ENCODE data around the gene CDC123. TPM values are rescaled to one million over a fixed set of nuclear protein-coding genes. Genes with fewer than 3 reads are reported as not detected.

The CDC123 gene
- total and polyA plus RNA-seq, 2 donors (not counting 3 experiments of a cell fraction or from before 2014, with no cell fraction given) = 65.6 to 106 TPM

DNA sequence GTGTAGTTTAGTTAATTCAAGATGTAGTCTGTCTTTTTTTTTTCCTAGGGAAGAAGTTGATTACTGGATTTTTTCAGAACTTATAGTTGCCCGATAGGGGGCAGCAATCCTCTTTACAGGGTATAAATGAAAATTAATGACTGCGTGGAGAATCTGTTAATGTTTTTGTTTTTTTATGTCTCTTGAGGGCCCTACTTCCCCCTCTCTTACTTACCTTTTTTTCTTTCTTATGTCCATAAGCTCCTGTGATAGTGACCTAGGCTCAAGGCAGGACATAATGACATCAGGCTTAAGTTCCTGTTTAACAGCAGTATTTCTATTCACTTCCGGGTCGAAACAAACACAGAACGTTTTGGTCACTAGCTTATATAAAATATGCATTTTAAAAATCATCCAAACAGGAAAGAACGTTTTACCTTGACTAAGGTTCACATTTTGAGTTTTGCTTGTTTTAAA, 18.8 kb downstream of the CDC123 start:
- no peak for TF ChIP-seq JUN (IDR thresholded peaks at IDR 0.05; ENCODE audit: borderline replicate concordance, insufficient read depth, insufficient read length, low read depth)
- no peak for TF ChIP-seq POLR2A (IDR thresholded peaks at IDR 0.05; ENCODE audit: low read depth, low read length)
- TF ChIP-seq, protein P1, sequence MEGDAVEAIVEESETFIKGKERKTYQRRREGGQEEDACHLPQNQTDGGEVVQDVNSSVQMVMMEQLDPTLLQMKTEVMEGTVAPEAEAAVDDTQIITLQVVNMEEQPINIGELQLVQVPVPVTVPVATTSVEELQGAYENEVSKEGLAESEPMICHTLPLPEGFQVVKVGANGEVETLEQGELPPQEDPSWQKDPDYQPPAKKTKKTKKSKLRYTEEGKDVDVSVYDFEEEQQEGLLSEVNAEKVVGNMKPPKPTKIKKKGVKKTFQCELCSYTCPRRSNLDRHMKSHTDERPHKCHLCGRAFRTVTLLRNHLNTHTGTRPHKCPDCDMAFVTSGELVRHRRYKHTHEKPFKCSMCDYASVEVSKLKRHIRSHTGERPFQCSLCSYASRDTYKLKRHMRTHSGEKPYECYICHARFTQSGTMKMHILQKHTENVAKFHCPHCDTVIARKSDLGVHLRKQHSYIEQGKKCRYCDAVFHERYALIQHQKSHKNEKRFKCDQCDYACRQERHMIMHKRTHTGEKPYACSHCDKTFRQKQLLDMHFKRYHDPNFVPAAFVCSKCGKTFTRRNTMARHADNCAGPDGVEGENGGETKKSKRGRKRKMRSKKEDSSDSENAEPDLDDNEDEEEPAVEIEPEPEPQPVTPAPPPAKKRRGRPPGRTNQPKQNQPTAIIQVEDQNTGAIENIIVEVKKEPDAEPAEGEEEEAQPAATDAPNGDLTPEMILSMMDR (IDR thresholded peaks at IDR 0.05; ENCODE audit: extremely low read depth in 1 of 2, insufficient read depth in 1 of 2, low read depth in 1 of 2, low read length in 2 of 2) = peak; percentile 42 to 51
- ChIA-PET POLR2A (no interaction called here), CTCF (interaction anchor here (0.8 to 2.6 kb wide), 16 partner anchors 9 to 842 kb away, joined by 3 to 17 read pairs (median 4); partner anchors contain the start of genes CDC123 and NUDT5)
- intact Hi-C loops (cut with micrococcal nuclease) = loop anchor here (1.0 kb wide), 2 partner anchors 442 to 497 kb away; no protein-coding TSS in a partner anchor
- H3K27ac ChIP-seq (ENCODE audit: insufficient read depth, low read depth, low read length) = peak overlapping the region; percentile 23
- peak overlapping the region; percentile 14 for H3K9ac ChIP-seq (replicated peaks; ENCODE audit: extremely low read depth, insufficient read depth, low read length)
- dilution Hi-C loops (cut with MboI; ENCODE audit: extremely low pct_ligation_motif_present, low sequenced_read_pairs) = no loop called here
- H3K4me1 ChIP-seq (ENCODE audit: control insufficient read depth, extremely low read depth, insufficient read depth, low read length) = peaks cover 6% of the 10 kb centered on the region
- no peaks in the 10 kb centered on the region for H3K9me3 ChIP-seq (replicated peaks; ENCODE audit: control insufficient read depth, insufficient read depth, low read length)
- H3K79me2 ChIP-seq (ENCODE audit: control insufficient read depth, insufficient read depth, low read length) = peaks cover 11% of the 10 kb centered on the region
- H3K27me3 ChIP-seq (ENCODE audit: control insufficient read depth in 2 of 2, insufficient read depth in 2 of 2, low read length in 2 of 2) = no peaks in the 10 kb centered on the region
- H3K4me3 ChIP-seq (replicated peaks in 1 of 3; ENCODE audit: insufficient read depth in 1 of 3, low read depth in 1 of 3, low read length in 3 of 3) = no peak overlapping the region
- peak overlapping the region; percentile 46 for H3K4me2 ChIP-seq (ENCODE audit: insufficient read depth, low read length)
- no TSS peak for BruUV-seq (replicated peaks)
- peak overlapping the region; percentile 57 for H2AFZ ChIP-seq (ENCODE audit: low read depth, low read length)
- H3K36me3 ChIP-seq (ENCODE audit: control insufficient read depth in 2 of 2, extremely low read depth in 1 of 2, insufficient read depth in 2 of 2, low read length in 2 of 2) = peaks cover 8 to 28% of the 10 kb centered on the region in 2 experiments
- peak; percentile 61 for FAIRE-seq
- DNase-seq (ENCODE audit: low read depth, low spot score) = peak; percentile 65
- H3K9me1 ChIP-seq (replicated peaks; ENCODE audit: control insufficient read depth, extremely low read depth, insufficient read depth, low read length) = no peaks in the 10 kb centered on the region
- no peaks in the 10 kb centered on the region for H4K20me1 ChIP-seq (replicated peaks; ENCODE audit: control insufficient read depth, extremely low read depth, insufficient read depth, low read length)

DNA sequence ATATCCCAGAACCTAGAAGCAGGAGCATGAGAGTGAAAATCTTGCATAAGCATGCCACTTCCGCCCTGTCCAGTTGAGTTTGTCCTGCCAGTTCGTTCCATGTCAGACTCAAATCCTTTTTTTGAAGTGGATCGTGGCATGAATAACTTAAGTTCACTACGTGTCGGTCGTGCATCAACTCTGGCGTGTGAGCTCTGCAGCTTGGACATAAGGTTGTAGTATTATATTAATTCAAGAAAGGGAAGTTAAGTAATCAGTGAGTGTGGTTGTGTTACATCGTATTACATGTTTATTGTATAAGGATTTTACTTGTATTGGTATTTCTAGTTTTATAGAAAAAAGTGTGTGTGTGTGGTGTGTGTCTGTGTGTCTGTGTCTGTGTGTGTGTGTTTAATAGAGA, 23.0 kb downstream of the CDC123 start:
- dilution Hi-C loops (cut with MboI; ENCODE audit: extremely low pct_ligation_motif_present, low sequenced_read_pairs) (no loop called here), intact Hi-C loops (cut with micrococcal nuclease) (no loop called here)
- Histone ChIP-seq H3K9ac (replicated peaks; ENCODE audit: extremely low read depth, insufficient read depth, low read length) (no peak overlapping the region), H3K4me1 (ENCODE audit: control insufficient read depth, extremely low read depth, insufficient read depth, low read length) (peaks cover 6% of the 10 kb centered on the region), H3K9me3 (replicated peaks; ENCODE audit: control insufficient read depth, insufficient read depth, low read length) (no peaks in the 10 kb centered on the region), H3K9me1 (replicated peaks; ENCODE audit: control insufficient read depth, extremely low read depth, insufficient read depth, low read length) (no peaks in the 10 kb centered on the region), H3K27ac (ENCODE audit: insufficient read depth, low read depth, low read length) (no peak overlapping the region), H4K20me1 (replicated peaks; ENCODE audit: control insufficient read depth, extremely low read depth, insufficient read depth, low read length) (no peaks in the 10 kb centered on the region), H3K27me3 (ENCODE audit: control insufficient read depth in 2 of 2, insufficient read depth in 2 of 2, low read length in 2 of 2) (no peaks in the 10 kb centered on the region), H3K36me3 (ENCODE audit: control insufficient read depth in 2 of 2, extremely low read depth in 1 of 2, insufficient read depth in 2 of 2, low read length in 2 of 2) (peaks cover 4 to 10% of the 10 kb centered on the region in 2 experiments), H3K4me2 (ENCODE audit: insufficient read depth, low read length) (no peak overlapping the region), H3K79me2 (ENCODE audit: control insufficient read depth, insufficient read depth, low read length) (peaks cover 14% of the 10 kb centered on the region), H3K4me3 (replicated peaks in 1 of 3; ENCODE audit: insufficient read depth in 1 of 3, low read depth in 1 of 3, low read length in 3 of 3) (no peak overlapping the region), H2AFZ (ENCODE audit: low read depth, low read length) (no peak overlapping the region)
- BruUV-seq (replicated peaks) = no TSS peak
- FAIRE-seq (no peak), DNase-seq (ENCODE audit: low read depth, low spot score) (no peak)
- ChIA-PET POLR2A (no interaction called here), CTCF (interaction anchor here (0.6 to 1.4 kb wide), 3 partner anchors 13 to 438 kb away, joined by 3 to 5 read pairs (median 5); no protein-coding TSS in a partner anchor)
- TF ChIP-seq FOS (IDR thresholded peaks at IDR 0.05; ENCODE audit: borderline replicate concordance, insufficient read depth, low read length) (no peak), GATA2 (IDR thresholded peaks at IDR 0.05; ENCODE audit: insufficient read depth, insufficient read length, low read depth, low read length) (no peak), POLR2AphosphoS5 (IDR thresholded peaks at IDR 0.05; ENCODE audit: insufficient read depth, low read depth, low read length) (no peak), MYC (IDR thresholded peaks at IDR 0.05; ENCODE audit: low read depth, low read length) (no peak), JUN (IDR thresholded peaks at IDR 0.05; ENCODE audit: borderline replicate concordance, insufficient read depth, insufficient read length, low read depth) (no peak), POLR2A (IDR thresholded peaks at IDR 0.05; ENCODE audit: low read depth, low read length) (no peak), EZH2 (IDR thresholded peaks at IDR 0.05; ENCODE audit: borderline replicate concordance, low read depth, low read length, severe bottlenecking) (no peak)
- TF ChIP-seq, protein P2, sequence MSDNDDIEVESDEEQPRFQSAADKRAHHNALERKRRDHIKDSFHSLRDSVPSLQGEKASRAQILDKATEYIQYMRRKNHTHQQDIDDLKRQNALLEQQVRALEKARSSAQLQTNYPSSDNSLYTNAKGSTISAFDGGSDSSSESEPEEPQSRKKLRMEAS (IDR thresholded peaks at IDR 0.05; ENCODE audit: insufficient read depth, insufficient read length) = no peak
- TF ChIP-seq, protein P1 (IDR thresholded peaks at IDR 0.05; ENCODE audit: extremely low read depth in 1 of 2, insufficient read depth in 1 of 2, low read depth in 1 of 2, low read length in 2 of 2) = no peak

Data from endothelial cell of umbilical vein (primary cell).